ENCODE results near the gene IL17RE.
A peak's percentile ranks its signal among the peaks of the same experiment; 100 is the strongest.
"Not testable (repeated sequence)": the region's sequence is repeated elsewhere in the genome, so short reads cannot be mapped to it uniquely, and the experiment has no call there.

The IL17RE gene

GRCh38 chr3:9869955-9870354 is 32.7 kb upstream of the IL17RE start:
- no peak for DNase-seq (ENCODE audit: low read depth)
- no peak for TF ChIP-seq CTCF (IDR thresholded peaks at IDR 0.05; ENCODE audit: control insufficient read depth, insufficient read depth, low read depth, low read length, missing control alignments)
- H3K4me3 ChIP-seq (ENCODE audit: control insufficient read depth, low read depth, low read length): no peak overlapping the region

- TF ChIP-seq CTCF (IDR thresholded peaks at IDR 0.05; ENCODE audit: control insufficient read depth, insufficient read depth, low read depth, low read length, missing control alignments): no peak
- H3K4me3 ChIP-seq (ENCODE audit: control insufficient read depth, low read depth, low read length): no peak overlapping the region
- DNase-seq (ENCODE audit: low read depth): peak; percentile 37
Observed at GRCh38 chr3:9870978-9871377, 31.7 kb upstream of the IL17RE start.

- H3K4me3 ChIP-seq (ENCODE audit: control insufficient read depth, low read depth, low read length); DNase-seq (ENCODE audit: low read depth): not testable (repeated sequence)
Observed at GRCh38 chr3:9872067-9872466, 30.6 kb upstream of the IL17RE start.

GRCh38 chr3:9875448-9875847 is 27.2 kb upstream of the IL17RE start:
- no peak for TF ChIP-seq CTCF (IDR thresholded peaks at IDR 0.05; ENCODE audit: control insufficient read depth, insufficient read depth, low read depth, low read length, missing control alignments)
- no peak for DNase-seq (ENCODE audit: low read depth)
- H3K4me3 ChIP-seq (ENCODE audit: control insufficient read depth, low read depth, low read length): no peak overlapping the region

GRCh38 chr3:9876255-9876654 is 26.4 kb upstream of the IL17RE start:
- not testable (repeated sequence) for DNase-seq (ENCODE audit: low read depth); H3K4me3 ChIP-seq (ENCODE audit: control insufficient read depth, low read depth, low read length)

GRCh38 chr3:9876991-9877390 is 25.7 kb upstream of the IL17RE start:
- no peak for DNase-seq (ENCODE audit: low read depth)
- no peak overlapping the region for H3K4me3 ChIP-seq (ENCODE audit: control insufficient read depth, low read depth, low read length)
- TF ChIP-seq CTCF (IDR thresholded peaks at IDR 0.05; ENCODE audit: control insufficient read depth, insufficient read depth, low read depth, low read length, missing control alignments): no peak

- DNase-seq (ENCODE audit: low read depth): no peak
- no peak overlapping the region for H3K4me3 ChIP-seq (ENCODE audit: control insufficient read depth, low read depth, low read length)
- TF ChIP-seq CTCF (IDR thresholded peaks at IDR 0.05; ENCODE audit: control insufficient read depth, insufficient read depth, low read depth, low read length, missing control alignments): no peak
Observed at GRCh38 chr3:9878700-9879099, 23.9 kb upstream of the IL17RE start.

GRCh38 chr3:9879830-9880549 is 22.7 kb upstream of the IL17RE start, which contains the start of gene CIDEC:
Gene CIDEC (minus strand): TSS chr3:9880253. CDS start chr3:9878486, 1,767 bp downstream.
- DNase-seq (ENCODE audit: low read depth): no peak
- H3K4me3 ChIP-seq (ENCODE audit: control insufficient read depth, low read depth, low read length): no peak within 1 kb of the TSS
- no peak for TF ChIP-seq CTCF (IDR thresholded peaks at IDR 0.05; ENCODE audit: control insufficient read depth, insufficient read depth, low read depth, low read length, missing control alignments)
